Keratinocyte (primary cell): Measurements from ENCODE around the gene CHPF. TPM values are rescaled to one million over a fixed set of nuclear protein-coding genes. Genes with fewer than 3 reads are reported as not detected.

Experiments used
- DNase-seq: peaks from one replicate; pipeline ENCODE4 v3.0.0-alpha.2; 2011; ENCODE audit warnings: low read depth, missing footprints, low spot score
- FAIRE-seq: peaks from 2 replicates; lab custom pipeline; 2011; peaks lifted over from hg19 to GRCh38; lab: Jason Lieb, UNC
- H2AFZ ChIP-seq: 2 replicates; pipeline ENCODE4 v1.6.0; 2012; ENCODE audit warnings: low read length, control low read depth, inconsistent platforms; ENCODE audit not compliant: control insufficient read depth
- H3K27ac ChIP-seq: 2 replicates; pipeline ENCODE4 v1.5.1; 2011; ENCODE audit warnings: low read length; ENCODE audit not compliant: control insufficient read depth, insufficient read depth
- H3K27me3 ChIP-seq: 3 replicates; pipeline ENCODE4 v1.6.0; 2011; ENCODE audit warnings: low read length; ENCODE audit not compliant: control insufficient read depth, insufficient read depth; ENCODE audit errors: extremely low read depth
- H3K36me3 ChIP-seq, 2 experiments: 2 replicates in 1 of 2; 3 replicates in 1 of 2; pipeline ENCODE4 v1.5.1; 2011; ENCODE audit warnings: low read length in 2 of 2, mild to moderate bottlenecking in 1 of 2; ENCODE audit not compliant: control insufficient read depth in 2 of 2, insufficient read depth in 2 of 2; ENCODE audit errors: extremely low read depth in 1 of 2
- H3K4me1 ChIP-seq: 3 replicates; pipeline ENCODE4 v1.5.1; 2011; ENCODE audit warnings: low read length; ENCODE audit not compliant: control insufficient read depth, insufficient read depth; ENCODE audit errors: extremely low read depth
- H3K4me2 ChIP-seq: 3 replicates; pipeline ENCODE4 v1.6.0; 2011; ENCODE audit warnings: low read depth, low read length; ENCODE audit not compliant: control insufficient read depth, insufficient read depth; ENCODE audit errors: extremely low read depth
- H3K4me3 ChIP-seq, 3 experiments: fragments of 200-600 bp in 1 of 3; sonication (generic) in 1 of 3; 2 replicates in 2 of 3; 3 replicates in 1 of 3; pipeline ENCODE4 v1.5.1; 2011 to 2016; ENCODE audit warnings: low read length in 3 of 3, mild to moderate bottlenecking in 3 of 3, control low read depth in 2 of 3, inconsistent platforms in 1 of 3, low read depth in 1 of 3, mixed read lengths in 1 of 3, mixed run types in 1 of 3, moderate library complexity in 1 of 3; ENCODE audit not compliant: control insufficient read depth in 2 of 3, insufficient read depth in 2 of 3; ENCODE audit errors: extremely low read depth in 1 of 3
- H3K79me2 ChIP-seq: 2 replicates; pipeline ENCODE4 v1.6.0; 2012; ENCODE audit warnings: low read length; ENCODE audit not compliant: control insufficient read depth, insufficient read depth
- H3K9ac ChIP-seq: 3 replicates; pipeline ENCODE4 v1.6.0; 2011; ENCODE audit warnings: low read length; ENCODE audit not compliant: control insufficient read depth, insufficient read depth; ENCODE audit errors: extremely low read depth
- H3K9me1 ChIP-seq: 3 replicates; pipeline ENCODE4 v1.6.0; 2011; ENCODE audit warnings: low read length; ENCODE audit not compliant: control insufficient read depth, insufficient read depth; ENCODE audit errors: extremely low read depth
- H3K9me3 ChIP-seq: 2 replicates; pipeline ENCODE4 v1.5.1; 2012; ENCODE audit warnings: low read depth, low read length; ENCODE audit not compliant: control insufficient read depth
- H4K20me1 ChIP-seq: 3 replicates; pipeline ENCODE4 v1.6.0; 2011; ENCODE audit warnings: low read length; ENCODE audit not compliant: control insufficient read depth, insufficient read depth; ENCODE audit errors: extremely low read depth
- CTCF ChIP-seq, 3 experiments: IDR thresholded peaks in 1 of 3; conservative IDR thresholded peaks in 1 of 3; optimal IDR thresholded peaks in 1 of 3; 2 replicates in 2 of 3; 3 replicates in 1 of 3; pipeline versions ENCODE3 to v1.5.1; 2011; ENCODE audit warnings: low read length in 3 of 3, mild to moderate bottlenecking in 3 of 3, moderate library complexity in 2 of 3, control low read depth in 1 of 3, inconsistent platforms in 1 of 3; ENCODE audit not compliant: insufficient read depth in 2 of 3; ENCODE audit errors: extremely low read depth in 1 of 3
- EZH2 ChIP-seq: IDR thresholded peaks from one replicate; pipeline ENCODE4 v1.6.1; 2012; ENCODE audit warnings: inconsistent platforms, mild to moderate bottlenecking, low read length, moderate library complexity
- dilution Hi-C: fragments of 300-500 bp; cut with MboI; formaldehyde crosslinking; loops from one replicate; pipeline ENCODE4 v1.7.0; 2020; ENCODE audit warnings: low sequenced_read_pairs; ENCODE audit not compliant: extremely low pct_ligation_motif_present
- polyA plus RNA-seq, 5 experiments: library from polyadenylated mRNA; depleted of rRNA in 3 of 5; stranded (reverse) in 3 of 5; stranded (forward) in 1 of 5; unstranded in 1 of 5; fragments of >200 nt; gene quantifications; 1 replicate in 1 of 5; 2 replicates in 3 of 5; 3 replicates in 1 of 5; pipeline versions ENCODE4 v1.2.1 to v1.2.3, GENCODE V29; 2011 to 2012; ENCODE audit warnings: missing spikeins in 2 of 5, low read depth in 1 of 5, low replicate concordance in 1 of 5

Gene CHPF
- polyA plus RNA-seq, 1 donor (not counting 4 experiments of a cell fraction or from before 2014, with no cell fraction given) = 24.4 TPM

- Histone ChIP-seq H3K9me1 (no peaks in the 10 kb centered on the region), H3K4me2 (no peak overlapping the region), H3K27me3 (peaks cover 35% of the 10 kb centered on the region), H3K79me2 (no peaks in the 10 kb centered on the region), H3K4me3 (no peak overlapping the region), H4K20me1 (no peaks in the 10 kb centered on the region), H3K9me3 (no peaks in the 10 kb centered on the region), H2AFZ (no peak overlapping the region), H3K4me1 (no peaks in the 10 kb centered on the region), H3K27ac (no peak overlapping the region), H3K9ac (no peak overlapping the region), H3K36me3 (no peaks in the 10 kb centered on the region)
- dilution Hi-C loops = no loop called here
- TF ChIP-seq EZH2 (no peak), CTCF (optimal IDR thresholded peaks at IDR 0.05 in 1 of 3, IDR thresholded peaks at IDR 0.05 in 1 of 3, conservative IDR thresholded peaks at IDR 0.05 in 1 of 3; ENCODE audit: extremely low read depth in 1 of 3, insufficient read depth in 2 of 3, low read length in 3 of 3) (no peak)
- no peak for FAIRE-seq
- no peak for DNase-seq
Observed at GRCh38 chr2:219531639-219532377, 11.8 kb downstream of the CHPF start.

- Histone ChIP-seq H2AFZ (no peak overlapping the region), H3K36me3 (no peaks in the 10 kb centered on the region), H3K79me2 (no peaks in the 10 kb centered on the region), H3K4me1 (no peaks in the 10 kb centered on the region), H4K20me1 (peaks cover 3% of the 10 kb centered on the region), H3K9ac (no peak overlapping the region), H3K9me1 (no peaks in the 10 kb centered on the region), H3K4me2 (peak overlapping the region; percentile 28), H3K27me3 (peaks cover 50% of the 10 kb centered on the region), H3K4me3 (no peak overlapping the region), H3K9me3 (no peaks in the 10 kb centered on the region), H3K27ac (no peak overlapping the region)
- DNase-seq (no peak), FAIRE-seq (peak; percentile 56)
- peak; percentile 18 for TF ChIP-seq EZH2
- TF ChIP-seq CTCF (optimal IDR thresholded peaks at IDR 0.05 in 1 of 3, IDR thresholded peaks at IDR 0.05 in 1 of 3, conservative IDR thresholded peaks at IDR 0.05 in 1 of 3; ENCODE audit: extremely low read depth in 1 of 3, insufficient read depth in 2 of 3, low read length in 3 of 3) = peak; percentile 91 to 97 (median 93)
- dilution Hi-C loops = no loop called here
Observed at GRCh38 chr2:219530048-219530963, 13.3 kb downstream of the CHPF start.
